Fibroblast of pulmonary artery (primary cell): ENCODE measurements around the gene HDAC5.

Experiments
- DNase-seq: peaks from one replicate; pipeline ENCODE4 v3.0.0-alpha.2; 2010; ENCODE audit warnings: low read depth
- H3K4me3 ChIP-seq: replicated peaks from 2 replicates; pipeline ENCODE4 v1.5.1; 2011; ENCODE audit warnings: low read depth, mild to moderate bottlenecking, control low read depth, low read length, moderate library complexity
- CTCF ChIP-seq: IDR thresholded peaks from 2 replicates; pipeline ENCODE4 v1.5.1; 2011; ENCODE audit warnings: mild to moderate bottlenecking, control low read depth, low read length, inconsistent platforms; ENCODE audit errors: missing control alignments

Gene HDAC5

GRCh38 chr17:44113382-44113781 lies 10.1 kb downstream of the HDAC5 start:
- TF ChIP-seq CTCF: no peak
- DNase-seq: no peak
- no peak overlapping the region for H3K4me3 ChIP-seq

DNA sequence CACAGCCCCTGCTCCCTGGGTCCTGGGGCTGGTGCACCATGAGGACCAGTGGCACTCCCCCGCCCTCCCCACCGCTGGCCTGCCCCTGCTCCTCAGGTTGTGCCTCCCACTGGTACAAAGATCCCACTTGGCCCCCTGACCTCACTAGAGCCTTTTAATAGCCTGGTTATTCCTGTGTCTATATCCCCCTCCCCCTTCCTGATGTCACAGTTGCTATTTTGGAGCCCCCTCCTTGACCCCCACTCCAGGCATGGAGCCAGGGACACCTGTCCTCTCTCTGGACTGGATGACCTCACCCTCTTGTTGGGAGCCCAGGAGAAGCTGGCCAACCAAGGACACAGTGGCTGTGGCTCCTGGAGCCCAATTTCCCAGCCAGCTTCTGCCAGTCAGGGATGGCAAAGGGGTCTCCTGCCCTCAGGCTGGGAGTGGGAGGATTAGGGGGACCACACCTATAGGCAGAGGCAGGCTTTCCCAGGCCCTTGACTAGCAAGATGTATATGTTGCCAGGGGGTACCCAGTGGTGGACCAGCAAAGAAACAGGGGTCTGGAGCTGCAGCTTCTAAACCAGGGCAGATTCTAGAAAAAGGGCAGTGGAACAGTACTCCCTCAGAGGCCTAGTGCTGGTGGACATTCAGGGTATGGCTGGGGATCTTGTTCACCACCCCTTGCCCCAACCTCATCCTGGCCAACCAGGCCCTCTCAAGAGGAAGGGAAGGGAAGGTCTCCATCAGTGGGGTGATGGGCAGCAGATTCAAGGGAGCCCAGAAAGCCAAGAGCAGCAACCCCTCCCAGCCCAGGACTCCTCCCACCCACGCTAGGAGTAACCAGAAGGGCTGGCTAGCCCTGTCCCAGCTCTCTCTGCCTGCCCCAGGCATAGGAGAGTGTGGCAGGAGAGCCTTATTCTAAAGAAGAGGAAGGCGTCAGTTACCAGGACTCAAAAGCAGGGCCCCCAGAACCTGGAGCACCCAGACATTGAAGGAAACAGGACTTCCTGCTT lies 10.9 kb downstream of the HDAC5 start:
- no peak for TF ChIP-seq CTCF
- no peak overlapping the region for H3K4me3 ChIP-seq
- no peak for DNase-seq

GRCh38 chr17:44111777-44112176 lies 11.7 kb downstream of the HDAC5 start:
- no peak for DNase-seq
- H3K4me3 ChIP-seq: no peak overlapping the region
- TF ChIP-seq CTCF: no peak

- no peak for TF ChIP-seq CTCF
- H3K4me3 ChIP-seq: peak overlapping the region; percentile 34
- DNase-seq: peak; percentile 91
Observed at GRCh38 chr17:44110823-44111633, 12.4 kb downstream of the HDAC5 start.

GRCh38 chr17:44110011-44110686 lies 13.3 kb downstream of the HDAC5 start:
- no peak overlapping the region for H3K4me3 ChIP-seq
- DNase-seq: no peak
- TF ChIP-seq CTCF: no peak

GRCh38 chr17:44109312-44109630 lies 14.2 kb downstream of the HDAC5 start:
- TF ChIP-seq CTCF: no peak
- H3K4me3 ChIP-seq: no peak overlapping the region
- DNase-seq: no peak
